Progenitor cell of endocrine pancreas (in vitro differentiated cells): ENCODE data around the gene OXSR1. TPM values are rescaled to one million over a fixed set of nuclear protein-coding genes. Genes with fewer than 3 reads are reported as not detected.

ENCODE experiments used
- DNase-seq: peaks from one replicate; pipeline ENCODE4 v3.0.0; 2021; ENCODE audit warnings: low spot score; ENCODE audit not compliant: unreplicated experiment
- H3K27ac Mint-ChIP-seq: 2 replicates; pipeline ENCODE4 v1.8.0; 2021; ENCODE audit warnings: mild to moderate bottlenecking, moderate library complexity, mixed read lengths
- H3K27me3 Mint-ChIP-seq: 2 replicates; pipeline ENCODE4 v1.8.0; 2021; ENCODE audit warnings: mixed read lengths
- H3K36me3 Mint-ChIP-seq: 2 replicates; pipeline ENCODE4 v1.8.0; 2022; ENCODE audit warnings: mixed read lengths; ENCODE audit not compliant: insufficient read depth
- H3K4me1 Mint-ChIP-seq: 2 replicates; pipeline ENCODE4 v1.8.0; 2021; ENCODE audit warnings: low read depth, mixed read lengths
- H3K4me3 Mint-ChIP-seq: 2 replicates; pipeline ENCODE4 v1.8.0; 2021; ENCODE audit warnings: low read depth, mild to moderate bottlenecking, moderate library complexity, mixed read lengths
- H3K9me3 Mint-ChIP-seq: 2 replicates; pipeline ENCODE4 v1.8.0; 2021; ENCODE audit warnings: low read depth, mixed read lengths
- total RNA-seq: library from RNA; stranded (reverse); gene quantifications from 2 replicates; pipeline ENCODE4 v1.2.1, GENCODE V29; 2021
- TF ChIP-seq, protein P1 (sequence below): fragments of 200-600 bp; sonication (generic); IDR thresholded peaks from one replicate; pipeline ENCODE4 v1.5.0; 2021; ENCODE audit warnings: antibody characterized with exemption, mild to moderate bottlenecking; ENCODE audit not compliant: unreplicated experiment

Gene OXSR1
- total RNA-seq, 1 donor from 2014 or later = 55.5 TPM

DNA sequence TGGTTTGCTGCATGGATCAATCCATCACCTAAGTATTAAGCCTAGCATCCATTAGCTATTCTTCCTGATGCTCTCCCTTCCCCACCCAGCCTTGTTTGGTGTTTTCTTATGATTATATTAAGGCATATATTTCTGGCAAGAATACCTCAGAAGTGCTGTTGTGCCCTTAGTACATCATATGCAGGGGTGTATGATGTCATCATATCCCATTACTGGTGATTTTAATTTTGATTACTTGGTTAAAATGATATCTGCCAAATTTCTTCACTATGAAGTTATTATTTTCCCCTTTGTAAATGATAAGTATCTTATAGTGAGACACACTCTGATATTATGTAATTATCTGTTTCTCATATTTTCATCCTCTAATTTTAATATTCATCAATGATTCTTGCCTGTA is 132.2 kb downstream of the OXSR1 start:
- Mint-ChIP-seq H3K9me3 (peaks cover 3% of the 10 kb centered on the region), H3K4me3 (no peak overlapping the region), H3K27ac (no peak overlapping the region), H3K27me3 (no peaks in the 10 kb centered on the region), H3K36me3 (no peaks in the 10 kb centered on the region), H3K4me1 (peaks cover 10% of the 10 kb centered on the region)
- no peak for DNase-seq
- TF ChIP-seq, protein P1, sequence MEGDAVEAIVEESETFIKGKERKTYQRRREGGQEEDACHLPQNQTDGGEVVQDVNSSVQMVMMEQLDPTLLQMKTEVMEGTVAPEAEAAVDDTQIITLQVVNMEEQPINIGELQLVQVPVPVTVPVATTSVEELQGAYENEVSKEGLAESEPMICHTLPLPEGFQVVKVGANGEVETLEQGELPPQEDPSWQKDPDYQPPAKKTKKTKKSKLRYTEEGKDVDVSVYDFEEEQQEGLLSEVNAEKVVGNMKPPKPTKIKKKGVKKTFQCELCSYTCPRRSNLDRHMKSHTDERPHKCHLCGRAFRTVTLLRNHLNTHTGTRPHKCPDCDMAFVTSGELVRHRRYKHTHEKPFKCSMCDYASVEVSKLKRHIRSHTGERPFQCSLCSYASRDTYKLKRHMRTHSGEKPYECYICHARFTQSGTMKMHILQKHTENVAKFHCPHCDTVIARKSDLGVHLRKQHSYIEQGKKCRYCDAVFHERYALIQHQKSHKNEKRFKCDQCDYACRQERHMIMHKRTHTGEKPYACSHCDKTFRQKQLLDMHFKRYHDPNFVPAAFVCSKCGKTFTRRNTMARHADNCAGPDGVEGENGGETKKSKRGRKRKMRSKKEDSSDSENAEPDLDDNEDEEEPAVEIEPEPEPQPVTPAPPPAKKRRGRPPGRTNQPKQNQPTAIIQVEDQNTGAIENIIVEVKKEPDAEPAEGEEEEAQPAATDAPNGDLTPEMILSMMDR = no peak

DNA sequence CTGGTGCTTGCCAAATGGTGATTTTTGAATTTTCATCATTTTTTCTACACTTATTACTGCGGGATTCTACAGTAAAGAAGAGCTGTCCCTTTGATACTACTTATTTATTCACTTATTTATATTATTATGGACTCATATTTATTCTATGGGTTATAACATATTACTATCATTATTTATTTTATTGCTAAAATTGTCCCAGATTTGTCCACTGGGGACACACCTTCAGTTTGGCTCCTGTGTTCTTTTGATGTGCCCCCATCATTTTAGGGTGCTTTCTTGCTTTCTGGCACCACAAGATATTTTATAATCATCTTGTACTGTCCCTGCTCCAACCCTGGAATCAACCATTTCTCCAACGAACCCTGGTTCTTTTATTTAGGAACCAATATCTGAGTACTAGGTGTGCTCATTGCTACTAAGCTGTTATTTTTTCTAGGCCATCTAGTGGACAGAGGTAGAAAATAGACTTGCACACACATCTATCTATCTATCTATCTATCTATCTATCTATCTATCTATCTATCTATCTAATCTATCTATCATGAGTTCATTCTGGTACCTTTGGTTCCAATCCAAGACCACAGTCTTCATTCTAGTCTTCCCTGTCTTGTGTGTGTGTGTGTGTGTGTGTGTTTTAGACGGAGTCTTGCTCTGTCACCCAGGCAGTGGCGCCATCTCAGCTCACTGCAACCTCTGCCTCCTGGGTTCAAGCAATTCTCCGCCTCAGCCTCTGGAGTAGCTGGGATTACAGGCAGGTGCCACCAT is 132.8 kb downstream of the OXSR1 start:
- Mint-ChIP-seq H3K27me3 (no peaks in the 10 kb centered on the region), H3K4me1 (peaks cover 10% of the 10 kb centered on the region), H3K27ac (no peak overlapping the region), H3K4me3 (no peak overlapping the region), H3K9me3 (peaks cover 3% of the 10 kb centered on the region), H3K36me3 (no peaks in the 10 kb centered on the region)
- TF ChIP-seq, protein P1 = peak; percentile 42
- DNase-seq = no peak

Other genes with a start within 250 kb of the OXSR1 start
- gene VILL, start 174.8 kb upstream of the OXSR1 start, total RNA-seq = 6.8 and 7.6 TPM in 2 replicates
- 30.0 and 33.3 TPM in 2 replicates for gene PLCD1, start 135.9 kb upstream of the OXSR1 start, total RNA-seq
- 1.3 and 1.8 TPM in 2 replicates for gene DLEC1, start 126.3 kb upstream of the OXSR1 start, total RNA-seq
- 97.8 and 104 TPM in 2 replicates for gene ACAA1, start 28.4 kb upstream of the OXSR1 start, total RNA-seq
- 23.9 and 24.2 TPM in 2 replicates for gene MYD88, start 26.9 kb upstream of the OXSR1 start, total RNA-seq
- gene SLC22A13, start 100.3 kb downstream of the OXSR1 start, total RNA-seq = 0.62 and 0.67 TPM in 2 replicates
- 0.18 and 0.72 TPM in 2 replicates for gene SLC22A14, start 116.8 kb downstream of the OXSR1 start, total RNA-seq
- 4.0 and 7.0 TPM in 2 replicates for gene XYLB, start 181.2 kb downstream of the OXSR1 start, total RNA-seq